Measurements from ENCODE around the gene ZFYVE28. TPM values are rescaled to one million over a fixed set of nuclear protein-coding genes. Genes with fewer than 3 reads are reported as not detected.

Gene ZFYVE28
- total and polyA plus RNA-seq, 10 of the 15 experiments (the other 5 are each of a cell fraction or from before 2014, with no cell fraction given) = 0.06 to 1.9 (median 0.22) TPM; not detected in 1

GRCh38 chr4:2305766-2306501 is 112.5 kb downstream of the ZFYVE28 start:
- FAIRE-seq (no peak), DNase-seq (ENCODE audit: low read depth, low spot score) (no peak), ATAC-seq (no peak)
- no TSS peak for BruUV-seq (replicated peaks)
- in situ Hi-C loops (cut with MboI) = no loop called here
- no peak overlapping the region for H2AFZ ChIP-seq (ENCODE audit: control insufficient read depth, low read depth, low read length)
- H3K4me3 ChIP-seq = no peak overlapping the region
- H3K9me3 ChIP-seq (replicated peaks; ENCODE audit: control insufficient read depth, insufficient read depth, low read length) = no peaks in the 10 kb centered on the region; the same call in 2 of the 3 replicates
- no peak overlapping the region for H3K27ac ChIP-seq (ENCODE audit: control insufficient read depth, insufficient read depth)
- ChIA-PET RAD21 (ENCODE audit: unreplicated experiment) (no interaction called here), SMC1A (ENCODE audit: uncharacterized antibody, unreplicated experiment) (no interaction called here), POLR2A (no interaction called here), CTCF (no interaction called here)
- no peak overlapping the region for H3K9ac ChIP-seq (ENCODE audit: control insufficient read depth, insufficient read depth, low read length)
- H3K27me3 ChIP-seq (replicated peaks in 1 of 2; ENCODE audit: control insufficient read depth in 2 of 2, insufficient read depth in 2 of 2, low read length in 1 of 2) = no peaks in the 10 kb centered on the region
- H4K20me1 ChIP-seq (ENCODE audit: control insufficient read depth, insufficient read depth) = no peaks in the 10 kb centered on the region
- no peaks in the 10 kb centered on the region for H3K36me3 ChIP-seq (ENCODE audit: control insufficient read depth in 2 of 2, insufficient read depth in 2 of 2, low read length in 1 of 2)
- no peak overlapping the region for H3K4me2 ChIP-seq (ENCODE audit: control insufficient read depth, insufficient read depth)
- 34% methylated on average over 11 of the region's 11 CpGs for WGBS (ENCODE audit: insufficient coverage, insufficient replicate concordance, low lambda C conversion rate, missing lambda C conversion rate)
- no peaks in the 10 kb centered on the region; the same call in 1 of the 2 replicates for H3K4me1 ChIP-seq (ENCODE audit: control insufficient read depth, insufficient read depth, low read length)
- intact Hi-C loops (cut with micrococcal nuclease; ENCODE audit: unreplicated experiment) = no loop called here
- H3K79me2 ChIP-seq (ENCODE audit: control insufficient read depth, insufficient read depth, low read length) = no peaks in the 10 kb centered on the region
- TF ChIP-seq WRNIP1 (IDR thresholded peaks at IDR 0.05; ENCODE audit: borderline replicate concordance, low read depth, low read length) (no peak), E4F1 (IDR thresholded peaks at IDR 0.05; ENCODE audit: borderline replicate concordance, partially characterized antibody) (no peak), SPI1 (IDR thresholded peaks at IDR 0.05; ENCODE audit: borderline replicate concordance, insufficient read depth, low read depth, low read length) (0 out of 2 replicates have a peak, but pooled peaks have one; percentile 13)

Measured in GM12878 (cell line).